ENCODE measurements around the gene NRTN.
"Not testable (repeated sequence)": the region's sequence is repeated elsewhere in the genome, so short reads cannot be mapped to it uniquely, and the experiment has no call there.

NRTN gene

GRCh38 chr19:5804516-5805461, at the start of gene NRTN:
Gene NRTN, plus strand, starts transcription at chr19:5805067. Its CDS starts 19,099 bp downstream, at chr19:5824166.
- no peak for DNase-seq (ENCODE audit: low read depth)

GRCh38 chr19:5762608-5763217, 42.2 kb upstream of the NRTN start:
- DNase-seq (ENCODE audit: low read depth), result no peak

GRCh38 chr19:5765220-5765619, 39.6 kb upstream of the NRTN start:
- DNase-seq (ENCODE audit: low read depth), result no peak

- no peak for DNase-seq (ENCODE audit: low read depth)
Measured at GRCh38 chr19:5767949-5768348, 36.9 kb upstream of the NRTN start.

- no peak for DNase-seq (ENCODE audit: low read depth)
Measured at GRCh38 chr19:5772416-5772815, 32.5 kb upstream of the NRTN start.

GRCh38 chr19:5773276-5773675, 31.6 kb upstream of the NRTN start:
- DNase-seq (ENCODE audit: low read depth), result no peak

- no peak for DNase-seq (ENCODE audit: low read depth)
Measured at GRCh38 chr19:5774921-5775320, 29.9 kb upstream of the NRTN start.

GRCh38 chr19:5775668-5776309, 29.1 kb upstream of the NRTN start:
- DNase-seq (ENCODE audit: low read depth), result no peak

GRCh38 chr19:5778402-5778801, 26.5 kb upstream of the NRTN start:
- DNase-seq (ENCODE audit: low read depth), result no peak

- not testable (repeated sequence) for DNase-seq (ENCODE audit: low read depth)
Measured at GRCh38 chr19:5780916-5781315, 24.0 kb upstream of the NRTN start.

GRCh38 chr19:5782322-5782721, 22.5 kb upstream of the NRTN start:
- no peak for DNase-seq (ENCODE audit: low read depth)

- DNase-seq (ENCODE audit: low read depth), result no peak
Measured at GRCh38 chr19:5782945-5783919, 21.6 kb upstream of the NRTN start.

- DNase-seq (ENCODE audit: low read depth), result no peak
Measured at GRCh38 chr19:5784581-5785147, 20.2 kb upstream of the NRTN start, which contains the start of gene PRR22. Gene PRR22, minus strand, starts transcription at chr19:5784746. Its CDS starts 86 bp downstream, at chr19:5784660.

- no peak for DNase-seq (ENCODE audit: low read depth)
Measured at GRCh38 chr19:5785423-5785822, 19.4 kb upstream of the NRTN start.

GRCh38 chr19:5786593-5787408, 18.1 kb upstream of the NRTN start:
- DNase-seq (ENCODE audit: low read depth), result no peak

GRCh38 chr19:5787409-5788182, 17.3 kb upstream of the NRTN start:
- DNase-seq (ENCODE audit: low read depth), result no peak

- no peak for DNase-seq (ENCODE audit: low read depth)
Measured at GRCh38 chr19:5788422-5788821, 16.4 kb upstream of the NRTN start.

- DNase-seq (ENCODE audit: low read depth), result no peak
Measured at GRCh38 chr19:5789351-5789761, 15.5 kb upstream of the NRTN start.

GRCh38 chr19:5789886-5790558, 14.8 kb upstream of the NRTN start:
- no peak for DNase-seq (ENCODE audit: low read depth)

Data from stimulated activated CD8-positive, alpha-beta memory T cell treated with anti-CD3 and anti-CD28 coated beads, Interleukin-15, amount 100 ng/mL, for 24 hours (primary cell).